Ecto neural progenitor cell (in vitro differentiated cells): ENCODE data around the gene PEPD.

Experiments used
- DNase-seq: peaks from one replicate; pipeline ENCODE4 v3.0.0-alpha.2; 2018; ENCODE audit warnings: low spot score

PEPD gene

GRCh38 chr19:33383720-33384292, 137.8 kb downstream of the PEPD start:
- DNase-seq, result no peak

GRCh38 chr19:33382982-33383381, 138.6 kb downstream of the PEPD start:
- DNase-seq, result no peak

- DNase-seq, result no peak
Measured at GRCh38 chr19:33382006-33382405, 139.6 kb downstream of the PEPD start.

DNA sequence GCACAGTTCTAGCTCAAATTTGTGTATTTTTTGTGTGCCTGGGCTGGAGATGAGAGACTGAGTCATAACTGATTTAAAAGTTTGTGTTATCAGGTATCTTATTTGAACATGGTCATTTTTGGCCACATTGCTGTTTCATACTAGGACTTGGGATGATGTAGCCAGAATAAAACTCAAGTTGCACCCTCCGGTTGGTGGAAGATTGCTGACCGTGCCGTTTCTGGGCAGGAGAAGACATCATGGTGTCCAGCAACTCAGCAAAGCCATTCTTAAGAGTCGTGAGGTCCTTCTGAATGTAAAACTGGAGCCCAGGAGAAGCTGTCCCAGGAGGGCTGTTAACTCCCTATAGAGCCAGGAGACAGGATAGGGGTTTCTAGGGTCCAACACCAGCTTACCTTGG, 140.5 kb downstream of the PEPD start:
- DNase-seq, result no peak

DNA sequence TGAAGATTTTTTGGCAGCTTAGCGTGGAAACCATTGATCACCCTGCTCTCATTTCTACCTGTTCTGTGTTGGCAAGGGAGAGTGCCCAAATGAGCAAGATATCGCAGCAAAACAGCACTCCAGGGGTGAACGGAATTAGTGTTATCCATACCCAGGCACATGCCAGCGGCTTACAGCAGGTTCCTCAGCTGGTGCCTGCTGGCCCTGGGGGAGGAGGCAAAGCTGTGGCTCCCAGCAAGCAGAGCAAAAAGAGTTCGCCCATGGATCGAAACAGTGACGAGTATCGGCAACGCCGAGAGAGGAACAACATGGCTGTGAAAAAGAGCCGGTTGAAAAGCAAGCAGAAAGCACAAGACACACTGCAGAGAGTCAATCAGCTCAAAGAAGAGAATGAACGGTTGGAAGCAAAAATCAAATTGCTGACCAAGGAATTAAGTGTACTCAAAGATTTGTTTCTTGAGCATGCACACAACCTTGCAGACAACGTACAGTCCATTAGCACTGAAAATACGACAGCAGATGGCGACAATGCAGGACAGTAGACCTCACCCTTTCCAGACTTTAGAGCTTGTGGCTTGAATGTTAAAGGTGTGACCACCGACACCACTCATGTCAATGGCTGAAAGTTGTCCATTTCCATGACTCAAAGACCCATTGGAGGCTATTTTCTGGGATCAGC, 142.3 kb downstream of the PEPD start:
- no peak for DNase-seq

GRCh38 chr19:33377586-33378475, 143.8 kb downstream of the PEPD start:
- DNase-seq, result no peak

GRCh38 chr19:33376941-33377557, 144.5 kb downstream of the PEPD start:
- DNase-seq, result no peak

GRCh38 chr19:33376423-33376822, 145.2 kb downstream of the PEPD start:
- DNase-seq, result no peak

- DNase-seq, result no peak
Measured at GRCh38 chr19:33375837-33376159, 145.8 kb downstream of the PEPD start.

DNA sequence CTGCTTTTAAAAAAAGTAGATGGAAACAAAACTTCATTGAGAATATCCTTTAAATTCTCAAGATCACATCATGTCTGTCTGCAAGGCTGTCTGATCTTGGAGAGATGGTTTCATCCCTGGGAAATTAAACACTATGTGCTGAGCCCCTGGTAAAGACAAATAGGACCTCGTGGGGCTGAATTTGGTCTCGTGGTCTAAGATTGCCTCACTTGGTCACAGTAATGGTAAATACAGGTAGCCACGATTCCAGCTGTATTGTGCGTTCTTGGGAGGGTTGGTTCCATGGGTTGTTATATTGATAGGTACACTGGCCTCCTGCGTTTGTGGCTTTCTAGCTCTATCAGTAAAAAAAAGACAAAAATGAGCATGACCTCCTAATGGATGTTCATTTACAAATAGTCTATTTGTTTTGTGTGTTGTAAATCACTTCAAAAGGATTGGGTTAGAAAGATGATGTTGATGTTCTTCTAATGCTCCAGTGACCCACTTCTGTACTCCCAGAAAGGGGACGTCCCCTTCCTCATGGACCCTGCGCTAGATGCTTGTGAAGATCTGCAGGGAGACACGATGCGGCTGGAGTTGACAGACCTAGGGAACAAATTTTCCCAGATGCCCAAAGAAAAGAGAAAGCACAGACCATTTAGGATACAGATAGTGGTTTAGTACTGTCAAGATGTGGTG, 146.3 kb downstream of the PEPD start:
- DNase-seq, result no peak

DNA sequence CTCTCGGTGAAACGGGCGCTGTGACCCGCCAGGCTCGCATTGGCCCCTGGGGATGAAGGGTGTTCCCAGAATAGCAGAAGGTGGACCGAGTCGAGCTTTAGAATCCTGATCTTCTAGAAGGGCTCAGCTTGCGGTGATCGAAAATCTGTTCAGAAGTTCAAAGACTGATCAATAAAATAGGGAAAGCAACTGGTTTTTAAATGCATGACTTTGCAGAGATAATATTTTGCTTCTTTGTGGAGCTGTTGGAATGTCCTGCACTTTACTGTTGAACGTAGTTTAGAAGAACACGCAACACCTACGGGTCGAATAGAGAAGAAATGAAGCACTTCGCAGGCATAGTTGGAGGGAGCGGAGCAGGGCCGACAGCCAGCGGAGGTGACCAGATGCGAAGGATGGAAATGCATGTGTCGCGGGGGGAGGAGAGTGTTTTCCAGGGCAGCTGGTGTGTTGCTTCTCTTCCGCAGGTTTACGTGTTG, 147.3 kb downstream of the PEPD start:
- no peak for DNase-seq

- peak; percentile 98 for DNase-seq
Measured at GRCh38 chr19:33373453-33374235, 147.9 kb downstream of the PEPD start, which contains the start of gene CEBPG. TSS of gene CEBPG (plus strand) at chr19:33373709. CDS start at chr19:33379240, 5,531 bp downstream.

GRCh38 chr19:33370783-33371182, 150.8 kb downstream of the PEPD start:
- no peak for DNase-seq

GRCh38 chr19:33368074-33368864, 153.3 kb downstream of the PEPD start:
- DNase-seq, result no peak

DNA sequence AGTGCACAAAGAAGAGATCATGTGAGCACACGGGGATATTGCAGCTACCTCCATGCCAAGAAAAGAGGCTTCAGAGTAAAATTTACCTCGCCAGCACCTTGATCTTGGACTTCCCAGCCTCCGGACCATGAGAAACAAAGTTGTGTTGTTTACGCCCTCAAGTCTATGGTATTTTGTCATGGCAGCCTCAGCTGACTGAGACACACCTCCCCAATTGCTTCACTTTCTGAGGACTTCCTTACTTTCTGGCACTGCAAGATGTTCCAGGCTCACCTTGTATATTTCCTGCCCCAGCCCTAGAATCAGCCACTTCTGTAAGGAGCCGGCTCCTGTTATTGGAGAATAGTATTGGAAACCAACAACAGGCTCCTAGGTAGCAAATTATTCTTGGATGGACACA, 154.7 kb downstream of the PEPD start:
- DNase-seq, result no peak

DNA sequence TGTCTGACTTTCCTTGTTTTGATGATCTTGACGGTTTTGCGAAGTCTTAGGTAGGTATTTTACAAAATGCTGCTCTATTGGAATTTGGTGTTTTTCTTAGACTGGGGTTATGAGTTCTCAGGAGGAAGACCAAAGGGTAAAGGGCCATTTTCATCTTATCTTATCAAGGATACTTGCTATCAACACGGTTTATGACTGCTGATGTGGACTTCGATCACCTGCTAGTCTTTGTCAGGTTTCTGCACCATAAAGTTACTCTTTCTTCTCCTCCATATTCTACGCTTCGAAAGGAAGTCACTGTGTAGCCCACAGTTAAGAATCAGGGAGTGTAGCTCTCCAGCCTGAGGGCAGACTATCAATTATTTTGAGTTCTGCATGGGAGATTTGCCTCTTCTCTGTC, 155.5 kb downstream of the PEPD start:
- DNase-seq, result no peak

- DNase-seq, result no peak
Measured at GRCh38 chr19:33365691-33366090, 155.9 kb downstream of the PEPD start.

DNA sequence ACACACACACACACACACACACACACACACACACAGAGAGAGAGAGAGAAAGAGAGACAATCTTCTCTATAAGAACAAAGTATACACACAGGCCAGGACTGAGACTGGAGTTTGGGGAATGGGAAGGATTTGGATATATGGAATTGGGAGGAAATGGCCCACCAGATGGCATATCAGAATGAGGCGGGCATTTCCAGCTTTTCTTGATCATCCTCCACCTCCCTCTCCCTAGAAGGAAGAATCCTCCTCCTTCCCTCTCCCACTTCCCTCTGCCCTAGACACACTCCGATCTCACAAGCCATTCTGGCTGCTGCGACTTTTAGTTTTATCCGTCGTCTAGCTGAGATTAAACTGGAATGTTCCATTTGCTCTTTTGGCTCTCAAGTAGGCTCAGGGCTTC, 158.1 kb downstream of the PEPD start:
- DNase-seq, result no peak

DNA sequence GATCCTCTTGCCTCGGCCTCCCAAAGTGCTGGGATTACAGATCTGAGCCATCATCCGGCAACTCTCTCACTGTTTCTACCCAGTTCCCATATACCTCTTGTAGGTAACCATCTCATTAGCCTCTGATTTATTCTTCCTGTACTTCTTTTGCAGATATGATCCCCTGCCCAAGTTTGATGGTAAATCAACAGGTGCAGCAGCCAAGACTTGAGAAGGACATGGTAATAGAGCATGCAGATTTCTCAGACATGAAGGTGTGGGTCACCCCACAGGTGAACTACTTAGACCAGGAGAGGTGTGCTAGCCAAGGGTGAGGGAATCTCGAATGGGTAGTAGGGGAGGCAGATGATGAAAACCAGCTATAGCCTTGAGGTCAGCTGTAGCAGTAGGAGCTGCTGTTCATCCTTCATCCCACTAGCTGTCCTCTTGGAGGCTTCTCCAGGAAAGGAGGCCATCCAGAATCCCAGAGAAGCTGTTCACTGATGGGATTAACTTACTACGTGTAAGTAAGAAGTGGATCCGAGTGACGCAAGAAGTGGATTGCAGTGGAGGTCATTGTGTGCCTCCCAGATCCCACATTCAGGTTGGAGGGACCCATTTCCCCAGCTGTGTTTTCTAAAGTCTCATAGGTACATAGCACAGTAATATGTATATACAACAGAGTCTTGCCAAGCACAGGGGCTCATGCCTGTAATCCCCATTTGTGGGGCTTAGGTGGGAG, 158.9 kb downstream of the PEPD start:
- no peak for DNase-seq

- no peak for DNase-seq
Measured at GRCh38 chr19:33359581-33359980, 162.0 kb downstream of the PEPD start.
